ENCODE data around the gene VWC2. TPM values are rescaled to one million over a fixed set of nuclear protein-coding genes. Genes with fewer than 3 reads are reported as not detected.

VWC2 gene
- total and polyA plus RNA-seq, 2 donors (not counting 1 experiment from before 2014, with no cell fraction given) = not detected

GRCh38 chr7:49852619-49853462, 79.4 kb downstream of the VWC2 start:
- no peak overlapping the region for H3K4me2 ChIP-seq (ENCODE audit: extremely low read depth, insufficient read depth, low read length)
- H2AFZ ChIP-seq (ENCODE audit: low read length) = no peak overlapping the region
- no peaks in the 10 kb centered on the region for H3K79me2 ChIP-seq (ENCODE audit: control insufficient read depth, insufficient read depth, low read length)
- H3K4me1 ChIP-seq (ENCODE audit: control insufficient read depth, extremely low read depth, insufficient read depth, low read length) = no peaks in the 10 kb centered on the region
- H3K9ac ChIP-seq (ENCODE audit: insufficient read depth, low read length) = no peak overlapping the region
- H3K4me3 ChIP-seq (replicated peaks in 1 of 4; ENCODE audit: control extremely low read depth in 1 of 4, insufficient read depth in 1 of 4, low read depth in 3 of 4, low read length in 4 of 4) = no peak overlapping the region
- H3K27me3 ChIP-seq (ENCODE audit: control insufficient read depth, insufficient read depth, low read length) = no peaks in the 10 kb centered on the region
- H3K36me3 ChIP-seq (ENCODE audit: control insufficient read depth, insufficient read depth, low read length) = no peaks in the 10 kb centered on the region
- TF ChIP-seq EZH2 (IDR thresholded peaks at IDR 0.05; ENCODE audit: low read length, missing control alignments) = no peak
- TF ChIP-seq, protein P1, sequence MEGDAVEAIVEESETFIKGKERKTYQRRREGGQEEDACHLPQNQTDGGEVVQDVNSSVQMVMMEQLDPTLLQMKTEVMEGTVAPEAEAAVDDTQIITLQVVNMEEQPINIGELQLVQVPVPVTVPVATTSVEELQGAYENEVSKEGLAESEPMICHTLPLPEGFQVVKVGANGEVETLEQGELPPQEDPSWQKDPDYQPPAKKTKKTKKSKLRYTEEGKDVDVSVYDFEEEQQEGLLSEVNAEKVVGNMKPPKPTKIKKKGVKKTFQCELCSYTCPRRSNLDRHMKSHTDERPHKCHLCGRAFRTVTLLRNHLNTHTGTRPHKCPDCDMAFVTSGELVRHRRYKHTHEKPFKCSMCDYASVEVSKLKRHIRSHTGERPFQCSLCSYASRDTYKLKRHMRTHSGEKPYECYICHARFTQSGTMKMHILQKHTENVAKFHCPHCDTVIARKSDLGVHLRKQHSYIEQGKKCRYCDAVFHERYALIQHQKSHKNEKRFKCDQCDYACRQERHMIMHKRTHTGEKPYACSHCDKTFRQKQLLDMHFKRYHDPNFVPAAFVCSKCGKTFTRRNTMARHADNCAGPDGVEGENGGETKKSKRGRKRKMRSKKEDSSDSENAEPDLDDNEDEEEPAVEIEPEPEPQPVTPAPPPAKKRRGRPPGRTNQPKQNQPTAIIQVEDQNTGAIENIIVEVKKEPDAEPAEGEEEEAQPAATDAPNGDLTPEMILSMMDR (conservative IDR thresholded peaks at IDR 0.05 in 1 of 2, IDR thresholded peaks at IDR 0.05 in 1 of 2; ENCODE audit: low read depth in 1 of 2, low read length in 2 of 2) = peak; percentile 17 to 56
- no peaks in the 10 kb centered on the region for H4K20me1 ChIP-seq (ENCODE audit: control insufficient read depth, extremely low read depth, insufficient read depth, low read length)
- H3K27ac ChIP-seq (ENCODE audit: insufficient read depth, low read length) = no peak overlapping the region
- H3K9me3 ChIP-seq (ENCODE audit: control insufficient read depth, insufficient read depth, low read depth, low read length) = no peaks in the 10 kb centered on the region
- DNase-seq (ENCODE audit: low read depth in 2 of 2) = peak; percentile 2 to 24

DNA sequence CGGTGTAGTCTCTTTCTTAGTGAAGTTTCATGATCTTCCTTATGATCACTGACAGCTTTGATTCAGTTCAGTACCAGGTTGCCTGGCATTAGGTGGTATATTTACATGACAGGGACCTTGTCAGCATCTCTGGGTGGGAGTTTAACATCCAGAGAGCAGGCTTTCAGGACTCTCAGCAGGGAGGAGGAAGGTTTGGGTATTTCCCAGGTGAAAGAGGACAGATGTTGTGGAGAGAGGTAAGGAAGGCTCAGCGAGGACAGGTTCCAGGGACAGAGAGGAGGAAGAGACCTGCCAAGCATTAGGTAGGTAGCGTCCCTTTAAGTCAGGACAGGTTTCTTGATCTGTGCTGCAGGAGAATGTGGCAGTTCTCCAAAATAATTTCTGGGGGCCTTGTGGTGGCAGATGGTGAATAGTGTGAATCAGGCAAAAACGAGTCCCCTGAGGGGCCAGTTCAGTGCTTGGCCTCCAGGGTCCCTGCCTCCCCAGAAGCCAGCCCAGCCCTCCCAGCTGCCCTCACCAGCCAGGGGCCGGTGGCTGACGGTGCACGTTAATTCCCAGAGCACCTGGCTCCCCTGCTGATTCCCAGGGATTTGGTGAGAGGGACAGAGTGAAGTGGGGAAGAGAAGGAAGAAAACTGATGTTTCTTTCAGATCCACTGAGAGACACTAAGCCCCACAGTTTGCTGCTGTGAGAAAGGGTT, 82.0 kb downstream of the VWC2 start:
- Histone ChIP-seq H3K27ac (ENCODE audit: insufficient read depth, low read length) (no peak overlapping the region), H3K9me3 (ENCODE audit: control insufficient read depth, insufficient read depth, low read depth, low read length) (no peaks in the 10 kb centered on the region), H3K4me1 (ENCODE audit: control insufficient read depth, extremely low read depth, insufficient read depth, low read length) (no peaks in the 10 kb centered on the region), H3K9ac (ENCODE audit: insufficient read depth, low read length) (no peak overlapping the region), H3K4me3 (replicated peaks in 1 of 4; ENCODE audit: control extremely low read depth in 1 of 4, insufficient read depth in 1 of 4, low read depth in 3 of 4, low read length in 4 of 4) (no peak overlapping the region), H2AFZ (ENCODE audit: low read length) (no peak overlapping the region), H3K27me3 (ENCODE audit: control insufficient read depth, insufficient read depth, low read length) (no peaks in the 10 kb centered on the region), H3K4me2 (ENCODE audit: extremely low read depth, insufficient read depth, low read length) (no peak overlapping the region), H3K79me2 (ENCODE audit: control insufficient read depth, insufficient read depth, low read length) (no peaks in the 10 kb centered on the region), H4K20me1 (ENCODE audit: control insufficient read depth, extremely low read depth, insufficient read depth, low read length) (no peaks in the 10 kb centered on the region), H3K36me3 (ENCODE audit: control insufficient read depth, insufficient read depth, low read length) (no peaks in the 10 kb centered on the region)
- TF ChIP-seq, protein P1 (conservative IDR thresholded peaks at IDR 0.05 in 1 of 2, IDR thresholded peaks at IDR 0.05 in 1 of 2; ENCODE audit: low read depth in 1 of 2, low read length in 2 of 2) = no peak
- no peak for TF ChIP-seq EZH2 (IDR thresholded peaks at IDR 0.05; ENCODE audit: low read length, missing control alignments)
- no peak for DNase-seq (ENCODE audit: low read depth in 2 of 2)

- H3K9me3 ChIP-seq (ENCODE audit: control insufficient read depth, insufficient read depth, low read depth, low read length) = no peaks in the 10 kb centered on the region
- no peak for DNase-seq (ENCODE audit: low read depth in 2 of 2)
- no peaks in the 10 kb centered on the region for H4K20me1 ChIP-seq (ENCODE audit: control insufficient read depth, extremely low read depth, insufficient read depth, low read length)
- no peak overlapping the region for H3K4me3 ChIP-seq (replicated peaks in 1 of 4; ENCODE audit: control extremely low read depth in 1 of 4, insufficient read depth in 1 of 4, low read depth in 3 of 4, low read length in 4 of 4)
- H3K27ac ChIP-seq (ENCODE audit: insufficient read depth, low read length) = no peak overlapping the region
- no peak overlapping the region for H3K9ac ChIP-seq (ENCODE audit: insufficient read depth, low read length)
- no peak overlapping the region for H2AFZ ChIP-seq (ENCODE audit: low read length)
- no peaks in the 10 kb centered on the region for H3K36me3 ChIP-seq (ENCODE audit: control insufficient read depth, insufficient read depth, low read length)
- H3K79me2 ChIP-seq (ENCODE audit: control insufficient read depth, insufficient read depth, low read length) = no peaks in the 10 kb centered on the region
- no peaks in the 10 kb centered on the region for H3K4me1 ChIP-seq (ENCODE audit: control insufficient read depth, extremely low read depth, insufficient read depth, low read length)
- H3K27me3 ChIP-seq (ENCODE audit: control insufficient read depth, insufficient read depth, low read length) = no peaks in the 10 kb centered on the region
- no peak for TF ChIP-seq EZH2 (IDR thresholded peaks at IDR 0.05; ENCODE audit: low read length, missing control alignments)
- TF ChIP-seq, protein P1 (conservative IDR thresholded peaks at IDR 0.05 in 1 of 2, IDR thresholded peaks at IDR 0.05 in 1 of 2; ENCODE audit: low read depth in 1 of 2, low read length in 2 of 2) = no peak
- no peak overlapping the region for H3K4me2 ChIP-seq (ENCODE audit: extremely low read depth, insufficient read depth, low read length)
Measured at GRCh38 chr7:49860293-49860692, 86.9 kb downstream of the VWC2 start.
